HPDE6-E6E7 (cell line): ENCODE measurements around the gene PSMG4.

Source experiments
- DNase-seq: peaks from one replicate; pipeline ENCODE4 v3.0.0; 2011; ENCODE audit warnings: missing footprints; ENCODE audit errors: extremely low spot score

Gene PSMG4

GRCh38 chr6:3309391-3310050 is 50.8 kb downstream of the PSMG4 start:
- DNase-seq, result no peak

DNA sequence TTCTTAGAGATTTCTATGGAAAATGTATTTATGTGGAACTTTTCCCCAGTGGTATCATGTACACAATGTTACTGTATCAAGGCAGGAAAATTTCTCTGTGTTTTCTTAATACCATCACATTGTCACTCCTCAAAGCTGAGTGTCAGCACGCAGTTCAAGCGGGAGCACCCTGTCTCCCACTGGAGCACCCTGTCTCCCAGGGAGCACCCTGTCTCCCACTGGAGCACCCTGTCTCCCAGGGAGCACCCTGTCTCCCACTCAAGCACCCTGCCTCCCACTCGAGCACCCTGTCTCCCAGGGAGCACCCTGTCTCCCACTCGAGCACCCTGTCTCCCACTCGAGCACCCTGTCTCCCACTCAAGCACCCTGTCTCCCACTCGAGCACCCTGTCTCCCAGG is 51.3 kb downstream of the PSMG4 start:
- DNase-seq, result no peak

DNA sequence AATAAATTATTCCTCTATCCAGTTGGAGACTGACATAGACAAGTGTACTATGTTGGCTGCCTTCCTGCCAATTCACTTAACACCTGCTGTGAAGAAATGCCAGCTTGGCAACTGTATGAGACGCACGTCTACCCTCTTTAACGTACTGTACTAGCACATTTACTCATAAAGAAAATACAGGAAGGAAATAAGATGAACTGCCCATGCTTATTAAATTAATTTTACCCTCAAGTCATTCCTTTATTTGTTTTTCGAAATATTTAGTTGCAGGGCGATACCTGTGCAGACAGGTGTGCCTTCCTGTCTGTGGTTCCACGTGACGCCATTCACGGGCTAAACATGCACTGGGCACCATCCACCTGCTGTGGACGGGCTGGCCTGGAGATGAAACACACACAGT is 52.0 kb downstream of the PSMG4 start:
- peak; percentile 19 for DNase-seq

GRCh38 chr6:3311826-3312225 is 53.1 kb downstream of the PSMG4 start:
- no peak for DNase-seq

GRCh38 chr6:3312604-3313231 is 54.0 kb downstream of the PSMG4 start:
- DNase-seq, result no peak

GRCh38 chr6:3314176-3314575 is 55.4 kb downstream of the PSMG4 start:
- no peak for DNase-seq

GRCh38 chr6:3314621-3315467 is 56.1 kb downstream of the PSMG4 start:
- DNase-seq, result no peak

DNA sequence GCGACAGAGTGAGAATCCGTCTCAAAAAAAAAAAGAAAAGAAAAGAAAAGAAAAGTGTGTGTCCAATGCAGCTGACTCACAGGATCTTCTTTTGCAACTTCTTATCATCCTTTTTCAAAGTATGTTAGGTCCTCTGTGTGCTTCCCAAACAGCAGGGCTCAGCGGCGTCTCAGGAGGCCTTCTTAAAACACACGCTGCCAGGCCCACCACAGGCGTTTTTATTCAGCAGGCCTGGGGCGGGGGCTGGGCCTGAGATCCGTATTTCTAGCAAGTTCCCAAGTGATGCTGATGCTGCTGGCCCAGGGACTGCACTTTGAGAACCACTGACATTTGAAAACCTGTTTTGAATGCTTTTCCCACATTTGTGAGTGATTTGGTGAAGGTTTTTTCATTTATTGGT is 57.1 kb downstream of the PSMG4 start:
- no peak for DNase-seq

DNA sequence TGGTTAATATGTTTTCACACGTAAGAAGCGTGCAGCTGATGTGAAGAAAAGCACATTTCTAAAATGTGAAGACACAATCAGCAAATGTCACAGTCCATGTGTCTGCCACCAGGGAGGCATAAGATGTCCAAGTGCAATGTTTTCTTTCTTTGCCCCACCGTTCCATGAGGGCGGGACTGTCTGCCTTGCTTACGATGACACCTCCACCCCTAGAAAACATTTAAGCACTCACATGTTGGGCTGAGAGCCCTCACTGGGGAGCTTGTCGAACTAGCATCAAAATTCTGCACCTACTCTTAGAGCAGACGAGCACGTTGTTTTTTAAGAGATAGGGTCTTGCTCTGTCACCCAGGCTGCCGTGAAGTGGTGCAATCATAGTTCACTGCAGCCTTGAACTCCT is 57.6 kb downstream of the PSMG4 start:
- no peak for DNase-seq

- no peak for DNase-seq
These were observed 58.1 kb downstream of the PSMG4 start for GRCh38 chr6:3316818-3317217.
